NCI-H1436 (cell line): ENCODE measurements around the gene RTN4R.
A peak's percentile ranks its signal among the peaks of the same experiment; 100 is the strongest.

ENCODE experiments used
- DNase-seq: peaks from one replicate; lab custom pipeline; 2025; lab: John Stamatoyannopoulos, UW

The RTN4R gene

GRCh38 chr22:20214853-20215252 is 53.3 kb downstream of the RTN4R start:
- DNase-seq, result no peak

- peak; percentile 40 for DNase-seq
Measured at GRCh38 chr22:20213833-20214708, 54.0 kb downstream of the RTN4R start.

- no peak for DNase-seq
Measured at GRCh38 chr22:20212754-20213699, 55.1 kb downstream of the RTN4R start.

GRCh38 chr22:20211997-20212753 is 55.9 kb downstream of the RTN4R start:
- DNase-seq, result peak; percentile 76

GRCh38 chr22:20211409-20211996 is 56.6 kb downstream of the RTN4R start:
- DNase-seq, result no peak

- no peak for DNase-seq
Measured at GRCh38 chr22:20210473-20211059, 57.6 kb downstream of the RTN4R start.

GRCh38 chr22:20209761-20210250 is 58.3 kb downstream of the RTN4R start:
- no peak for DNase-seq

GRCh38 chr22:20208713-20209310 is 59.3 kb downstream of the RTN4R start:
- DNase-seq, result no peak

GRCh38 chr22:20207277-20208025 is 60.7 kb downstream of the RTN4R start:
- no peak for DNase-seq

GRCh38 chr22:20206709-20207215 is 61.4 kb downstream of the RTN4R start:
- no peak for DNase-seq

GRCh38 chr22:20205964-20206708 is 62.0 kb downstream of the RTN4R start:
- peak; percentile 11 for DNase-seq

- no peak for DNase-seq
Measured at GRCh38 chr22:20205464-20205963, 62.6 kb downstream of the RTN4R start.

GRCh38 chr22:20204806-20205205 is 63.3 kb downstream of the RTN4R start:
- no peak for DNase-seq

- no peak for DNase-seq
Measured at GRCh38 chr22:20204311-20204710, 63.8 kb downstream of the RTN4R start.

GRCh38 chr22:20203552-20204201 is 64.4 kb downstream of the RTN4R start:
- DNase-seq, result no peak

- no peak for DNase-seq
Measured at GRCh38 chr22:20203142-20203551, 65.0 kb downstream of the RTN4R start.

GRCh38 chr22:20201837-20202392 is 66.2 kb downstream of the RTN4R start:
- DNase-seq, result no peak

- no peak for DNase-seq
Measured at GRCh38 chr22:20199906-20200305, 68.2 kb downstream of the RTN4R start.
